Cortex of kidney (tissue), 1 donor: Measurements from ENCODE around the gene RAB37.

ENCODE experiments used
- DNase-seq: peaks from one replicate; lab custom pipeline; 2025; lab: John Stamatoyannopoulos, UW

Gene RAB37

GRCh38 chr17:74760404-74761105 lies 23.5 kb downstream of the RAB37 start:
- no peak for DNase-seq

DNA sequence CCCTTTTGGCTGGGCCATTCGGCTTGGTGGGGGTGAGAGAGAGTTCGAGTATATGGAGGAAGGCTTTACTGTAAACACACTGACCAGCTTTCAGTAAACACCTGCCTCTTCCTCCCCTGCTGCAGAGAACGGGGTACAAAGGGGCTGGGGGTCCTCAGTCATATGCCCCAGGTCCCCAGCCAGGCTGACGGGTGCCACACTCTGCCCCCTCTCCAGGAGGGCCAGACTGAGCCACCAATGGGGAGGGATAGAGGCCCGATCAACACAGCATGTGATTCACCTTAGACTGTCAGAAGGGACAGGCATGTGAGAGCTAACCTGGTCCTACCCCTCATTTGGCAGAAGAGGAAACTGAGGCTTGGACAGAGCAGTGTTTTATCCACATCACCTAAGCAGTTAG lies 24.4 kb downstream of the RAB37 start:
- no peak for DNase-seq

DNA sequence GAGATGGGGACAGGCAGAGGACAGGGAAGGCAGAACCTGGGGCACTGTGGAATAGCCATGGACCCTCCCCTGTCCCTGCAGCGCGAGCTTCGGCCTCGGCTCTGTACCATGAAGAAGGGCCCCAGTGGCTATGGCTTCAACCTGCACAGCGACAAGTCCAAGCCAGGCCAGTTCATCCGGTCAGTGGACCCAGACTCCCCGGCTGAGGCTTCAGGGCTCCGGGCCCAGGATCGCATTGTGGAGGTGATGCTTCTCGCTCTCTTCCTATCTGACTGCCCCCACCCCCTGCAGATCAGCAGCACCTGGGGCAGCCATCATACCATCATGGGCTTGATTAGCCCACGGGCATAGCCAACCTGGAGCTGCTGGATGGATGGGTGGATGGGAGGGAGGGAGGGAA lies 24.9 kb downstream of the RAB37 start:
- DNase-seq = no peak

- DNase-seq = no peak
Observed at GRCh38 chr17:74763565-74764387, 26.7 kb downstream of the RAB37 start.

GRCh38 chr17:74764751-74765286 lies 27.8 kb downstream of the RAB37 start:
- no peak for DNase-seq

DNA sequence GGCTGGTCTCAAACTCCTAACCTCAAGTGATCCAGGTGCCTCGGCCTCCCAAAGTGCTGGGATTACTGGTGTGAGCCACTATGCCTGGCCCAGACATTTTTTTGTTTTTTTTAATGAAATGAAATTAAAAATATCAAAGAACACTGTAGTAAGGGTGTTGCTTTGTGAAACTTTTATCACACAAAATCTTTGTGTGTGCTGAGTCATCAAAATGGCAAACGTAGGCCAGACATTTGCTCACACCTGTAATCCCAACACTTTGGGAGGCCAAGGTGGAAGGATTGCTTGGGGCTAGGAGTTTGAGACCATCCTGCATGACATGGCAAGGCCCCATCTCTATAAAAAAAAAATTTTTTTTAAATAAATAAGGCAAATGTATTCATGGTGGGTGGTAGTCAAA lies 29.4 kb downstream of the RAB37 start:
- DNase-seq = no peak

GRCh38 chr17:74767111-74767516 lies 30.1 kb downstream of the RAB37 start:
- no peak for DNase-seq

GRCh38 chr17:74768069-74768762 lies 31.2 kb downstream of the RAB37 start:
- no peak for DNase-seq

DNA sequence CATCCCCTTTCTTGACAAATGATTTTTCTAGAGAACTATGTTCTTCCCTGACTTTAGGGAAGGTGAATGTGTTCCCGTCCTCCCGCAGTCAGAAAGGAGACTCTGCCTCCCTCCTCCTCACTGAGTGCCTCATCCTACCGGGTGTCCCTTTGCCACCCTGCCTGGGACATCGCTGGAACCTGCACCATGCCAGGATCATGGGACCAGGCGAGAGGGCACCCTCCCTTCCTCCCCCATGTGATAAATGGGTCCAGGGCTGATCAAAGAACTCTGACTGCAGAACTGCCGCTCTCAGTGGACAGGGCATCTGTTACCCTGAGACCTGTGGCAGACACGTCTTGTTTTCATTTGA lies 31.7 kb downstream of the RAB37 start:
- DNase-seq = no peak

DNA sequence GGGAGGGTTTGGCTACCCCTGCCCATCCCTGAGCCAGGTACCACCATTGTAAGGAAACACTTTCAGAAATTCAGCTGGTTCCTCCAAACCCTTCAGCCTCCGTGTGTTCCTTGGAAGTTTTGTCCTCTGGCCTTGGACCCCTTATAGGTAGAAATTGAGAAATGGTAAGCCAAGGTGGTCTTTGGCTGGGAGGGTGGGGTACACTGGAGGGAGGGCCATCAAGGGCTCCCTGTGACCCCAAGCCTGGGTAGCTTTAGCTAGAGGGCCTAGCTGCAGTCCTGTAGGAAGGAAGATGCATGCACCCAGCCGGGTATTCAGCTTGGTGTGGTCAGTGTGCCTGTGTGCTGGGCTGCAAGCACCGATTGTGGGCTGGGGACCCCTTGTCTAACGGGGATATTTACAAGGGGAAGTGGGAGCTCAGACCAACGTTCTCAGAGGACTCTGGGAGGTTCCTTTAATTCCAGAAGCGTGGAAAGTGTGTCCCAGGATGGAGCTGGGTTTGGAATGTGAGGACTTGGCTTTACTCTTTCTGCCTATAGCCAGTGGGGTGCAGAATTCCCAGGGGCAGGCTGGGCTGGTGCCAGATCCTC lies 32.3 kb downstream of the RAB37 start:
- no peak for DNase-seq

DNA sequence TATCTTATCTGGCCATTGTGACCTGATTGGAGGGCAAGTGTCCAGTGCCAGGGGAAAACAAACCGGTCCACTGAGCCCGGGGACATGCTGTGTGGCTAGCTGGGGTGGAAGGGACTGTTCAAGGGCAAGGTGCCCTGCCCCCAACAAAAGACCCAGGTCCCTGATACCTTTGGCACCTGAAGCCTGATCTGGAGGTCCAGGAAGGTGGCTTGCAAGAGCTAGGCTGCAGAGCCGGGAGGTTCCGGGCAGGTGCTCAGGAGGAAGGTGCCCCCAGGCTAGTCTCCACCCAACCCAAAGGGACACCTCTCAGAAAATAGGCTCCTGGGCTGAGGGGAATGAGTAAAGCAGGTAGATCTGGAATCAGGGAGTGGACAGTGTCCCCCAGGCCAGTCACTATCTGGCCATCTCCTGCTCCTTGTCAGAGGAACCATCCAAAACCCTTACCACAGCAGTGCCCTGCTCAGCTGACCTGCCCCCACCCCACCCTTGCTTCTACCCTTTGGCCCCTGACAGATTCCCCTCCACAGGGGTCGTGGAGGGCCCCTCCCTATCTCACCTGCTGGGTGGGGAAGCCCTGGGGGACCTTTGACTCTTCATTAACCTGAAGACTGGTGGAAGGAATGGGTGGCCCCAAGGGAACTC lies 32.9 kb downstream of the RAB37 start:
- no peak for DNase-seq

DNA sequence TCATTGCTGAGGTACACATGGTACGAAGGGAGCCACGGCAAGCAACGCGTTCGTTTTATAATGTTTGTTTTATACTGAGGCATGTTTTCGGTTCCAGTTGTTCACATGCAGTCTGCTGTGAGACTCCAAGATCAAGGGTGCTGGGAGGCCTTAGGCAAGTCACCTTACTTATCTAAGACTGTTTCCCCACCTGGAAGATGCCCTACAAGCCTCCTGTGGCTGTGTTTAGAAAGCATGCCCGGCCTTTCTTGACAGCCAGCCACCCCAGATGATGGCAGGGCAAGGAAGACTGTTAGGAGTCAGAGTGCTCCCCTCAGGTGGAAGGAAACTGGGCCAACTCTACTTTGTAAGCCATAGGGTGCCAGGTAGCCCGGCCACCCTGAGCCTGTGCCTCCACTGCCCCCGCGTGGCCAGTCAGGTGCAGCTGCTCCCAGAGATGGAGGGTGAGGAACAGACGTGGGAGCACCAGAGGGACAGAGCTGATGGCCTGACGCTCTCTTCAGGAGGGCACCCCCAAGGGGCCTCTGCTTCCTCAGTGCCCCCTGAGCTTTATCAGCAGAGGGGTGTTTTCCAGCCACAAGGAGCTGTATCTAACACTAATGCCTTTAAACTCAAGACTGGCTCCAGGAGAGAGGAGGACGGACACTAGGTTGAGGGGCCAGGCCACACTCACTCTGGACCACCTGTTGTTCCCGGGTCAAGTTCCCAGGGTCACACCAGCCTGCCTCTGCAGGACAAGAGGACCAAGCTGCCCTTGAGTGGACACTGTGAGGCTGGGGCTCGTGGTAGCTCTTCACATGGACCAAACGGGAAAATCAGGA lies 33.7 kb downstream of the RAB37 start:
- DNase-seq = no peak

DNA sequence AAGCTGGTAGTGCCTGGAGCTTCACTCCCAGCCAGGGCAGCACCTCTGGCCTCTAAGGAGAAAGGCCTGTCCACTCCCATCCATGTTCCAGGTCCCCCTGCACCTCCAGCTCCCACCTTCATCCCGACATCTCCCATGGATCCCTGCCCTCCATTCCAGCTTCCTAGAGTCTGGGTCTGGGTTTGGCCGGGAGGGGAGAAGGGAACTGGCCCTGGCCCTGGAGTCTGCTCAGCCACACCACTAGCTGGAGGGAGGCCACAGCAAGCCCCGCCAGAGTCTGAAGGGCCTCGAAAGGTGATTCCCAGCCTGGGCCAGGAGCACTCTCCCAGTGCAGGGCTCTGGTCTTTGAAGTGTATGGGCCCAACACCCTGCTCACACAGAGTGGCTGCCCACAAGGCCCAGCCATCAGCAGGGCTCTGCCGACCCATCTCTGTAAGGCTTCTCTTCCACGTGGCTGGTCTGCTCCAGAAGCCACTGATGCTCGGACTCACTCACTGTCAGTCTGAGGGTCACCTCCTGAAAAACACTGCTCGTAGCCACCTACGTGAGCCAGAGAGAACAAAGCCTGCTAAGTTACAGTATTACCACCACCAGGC lies 34.4 kb downstream of the RAB37 start:
- DNase-seq = no peak

DNA sequence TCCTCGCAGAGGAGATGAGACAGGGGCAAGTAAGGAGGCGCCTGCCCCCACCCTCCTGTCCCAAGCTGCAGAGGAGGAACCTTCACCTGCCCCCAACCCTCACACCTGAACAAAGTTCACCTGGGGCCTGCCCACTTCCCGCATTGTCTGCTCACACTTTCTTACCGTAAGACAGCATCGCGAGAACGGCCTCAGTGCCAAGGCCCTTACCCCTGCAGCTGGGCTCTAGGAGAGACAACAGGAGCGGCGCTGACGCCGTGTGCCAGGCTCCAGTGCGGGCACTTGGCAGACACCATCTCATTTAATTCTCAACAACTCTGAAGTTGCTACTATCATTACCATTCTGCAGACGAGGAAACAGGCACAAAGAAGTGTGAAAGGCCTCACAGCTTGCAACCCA lies 35.0 kb downstream of the RAB37 start:
- no peak for DNase-seq

GRCh38 chr17:74773414-74773813 lies 36.4 kb downstream of the RAB37 start:
- no peak for DNase-seq

GRCh38 chr17:74773871-74774286 lies 36.8 kb downstream of the RAB37 start:
- no peak for DNase-seq

GRCh38 chr17:74775409-74776043 lies 38.5 kb downstream of the RAB37 start:
- no peak for DNase-seq

GRCh38 chr17:74776044-74776962 lies 39.2 kb downstream of the RAB37 start, which contains the start of gene NAT9:
Gene NAT9, minus strand, starts transcription at chr17:74776345. Its CDS starts 647 bp downstream, at chr17:74775698.
- peak; percentile 92 for DNase-seq

DNA sequence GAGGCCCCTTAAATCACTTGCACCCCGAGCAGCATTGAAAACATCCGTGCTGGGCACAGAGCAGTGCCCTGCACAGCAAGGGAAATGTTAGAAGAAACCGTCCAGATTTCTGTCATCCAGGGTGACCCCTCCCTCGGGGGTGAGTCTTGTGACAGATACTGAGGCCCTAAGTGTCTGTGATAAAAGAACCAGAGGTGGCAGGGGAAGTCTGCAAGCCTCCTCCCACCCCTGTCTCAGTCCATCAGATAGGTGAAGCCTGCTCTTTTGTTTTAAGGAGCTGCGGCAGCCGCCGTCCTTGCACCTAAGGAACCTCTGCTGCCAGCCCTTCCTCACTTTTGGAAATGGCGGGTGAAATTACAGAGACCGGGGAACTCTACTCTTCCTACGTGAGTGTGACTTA lies 39.9 kb downstream of the RAB37 start:
- DNase-seq = no peak
